ENCODE results near the gene HBP1.
"Not testable (repeated sequence)": the region's sequence is repeated elsewhere in the genome, so short reads cannot be mapped to it uniquely, and the experiment has no call there.

Gene HBP1

GRCh38 chr7:107232568-107233090 lies 63.8 kb downstream of the HBP1 start:
- DNase-seq, result no peak

GRCh38 chr7:107233174-107233573 lies 64.4 kb downstream of the HBP1 start:
- no peak for DNase-seq

- DNase-seq, result no peak
These were observed 65.2 kb downstream of the HBP1 start for GRCh38 chr7:107233981-107234380.

- no peak for DNase-seq
These were observed 65.6 kb downstream of the HBP1 start for GRCh38 chr7:107234436-107234835.

- no peak for DNase-seq
These were observed 68.1 kb downstream of the HBP1 start for GRCh38 chr7:107236862-107237261.

- DNase-seq, result no peak
These were observed 68.6 kb downstream of the HBP1 start for GRCh38 chr7:107237451-107237850.

GRCh38 chr7:107242267-107242666 lies 73.5 kb downstream of the HBP1 start:
- no peak for DNase-seq

- no peak for DNase-seq
These were observed 75.8 kb downstream of the HBP1 start for GRCh38 chr7:107244613-107245012.

GRCh38 chr7:107246836-107247235 lies 78.0 kb downstream of the HBP1 start:
- DNase-seq, result not testable (repeated sequence)

- no peak for DNase-seq
These were observed 79.9 kb downstream of the HBP1 start for GRCh38 chr7:107248551-107249316.

- no peak for DNase-seq
These were observed 83.2 kb downstream of the HBP1 start for GRCh38 chr7:107251963-107252362.
